Heart right ventricle (tissue), 16 donors: ENCODE results near the gene AP1M2. TPM values are rescaled to one million over a fixed set of nuclear protein-coding genes. Genes with fewer than 3 reads are reported as not detected.

Source experiments
- ATAC-seq, 8 donors: fragments of 200-7000 bp; cut with Tn5 transposase; one replicate each; pipeline ENCODE4 v1.9.1; 2020; ENCODE audit warnings: mild to moderate bottlenecking in 8 of 8, moderate library complexity in 8 of 8, moderate number of reproducible peaks in 1 of 8
- DNase-seq, 2 donors: peaks; one replicate each; pipeline ENCODE4 v3.0.0-alpha.2; 2020
- H3K27ac ChIP-seq, 10 donors: fragments of 200-600 bp; sonication (generic) in 2 of 10; one replicate each; pipeline versions ENCODE4 v1.5.0 to v1.8.0; 2020 to 2022; ENCODE audit warnings: mild to moderate bottlenecking in 3 of 10
- H3K27me3 ChIP-seq, 7 donors: fragments of 200-600 bp; one replicate each; pipeline ENCODE4 v1.8.0; 2021 to 2022; ENCODE audit warnings: mild to moderate bottlenecking in 2 of 7
- H3K36me3 ChIP-seq, 9 donors: fragments of 200-600 bp; sonication (generic) in 1 of 9; one replicate each; pipeline versions ENCODE4 v1.5.0 to v1.8.0; 2020 to 2022; ENCODE audit warnings: mild to moderate bottlenecking in 2 of 9
- H3K4me1 ChIP-seq, 9 donors: fragments of 200-600 bp; sonication (generic) in 1 of 9; one replicate each; pipeline versions ENCODE4 v1.5.0 to v1.8.0; 2020 to 2022; ENCODE audit warnings: mild to moderate bottlenecking in 4 of 9
- H3K4me3 ChIP-seq, 10 donors: fragments of 200-600 bp; sonication (generic) in 2 of 10; one replicate each; pipeline versions ENCODE4 v1.5.0 to v1.8.0; 2020 to 2022; ENCODE audit warnings: mild to moderate bottlenecking in 7 of 10, moderate library complexity in 2 of 10
- H3K9me3 ChIP-seq, 11 donors: fragments of 200-600 bp in 10 of 11; sonication (generic) in 2 of 11; one replicate each; pipeline versions ENCODE4 v1.5.0 to v1.8.0; 2013 to 2022; ENCODE audit warnings: mild to moderate bottlenecking in 2 of 11, control low read depth in 1 of 11, moderate library complexity in 1 of 11
- CTCF ChIP-seq, 9 donors: fragments of 200-600 bp; sonication (generic) in 2 of 9; IDR thresholded peaks; one replicate each; pipeline versions ENCODE4 v1.5.0 to v1.8.0; 2021 to 2022; ENCODE audit warnings: antibody characterized with exemption in 9 of 9, mild to moderate bottlenecking in 5 of 9, moderate library complexity in 1 of 9
- WGBS, 2 donors: extraction: QIAGEN DNeasy Blood & Tissue Kit; methylation state at CpG; one replicate each; pipeline ENCODE4 v1.1.7; 2013; ENCODE audit warnings: inconsistent platforms in 1 of 2; 5-methylcytosine and 5-hydroxymethylcytosine counted together
- intact Hi-C, 10 donors: fragments of 100-400 bp; cut with DNase I; formaldehyde crosslinking; loops; one replicate each; pipeline versions ENCODE4 v1.11.1 to v1.14.2; 2022
- polyA plus RNA-seq, 2 donors: library from polyadenylated mRNA; stranded (reverse); fragments of 200-250 nt; gene quantifications; one replicate each; pipeline ENCODE4 v1.2.3, GENCODE V29; 2013
- total RNA-seq, 10 donors: library from RNA; stranded (reverse); fragmentation: NEBNext Ultra II Directional in 3 of 10; extraction: Animal tissue kit (Norgen Biotek cat#: 25700) in 3 of 10; gene quantifications; one replicate each; pipeline versions ENCODE4 v1.2.1 to v1.2.4, GENCODE V29; 2021 to 2023
- donor health status: Arrhythmogenic right ventricular cardiomyopathy.
- donor health status: ischemic (EF 13 %, LVEDD 7.1; RV severe dilation, severe dysfunction).
- donor health status: healthy with polysubstance abuse.
- donor health status: DM: no; HTN: yes; CAD: no.
- donor health status: DM: no; HTN: no; CAD: no.
- donor health status: ischemic (EF 25% LVEDD 6.9; RV normal size, moderate dysfunction).
- donor health status: ischemic (EF 25% LVEDD 5.7; RV mildly dilated, moderate dysfunction).
- donor health status: healthy.
- donor health status: DM: yes; HTN: yes; CAD: no.
- donor health status: Ischemic cardiomyopathy.
- donor health status: ischemic (EF 35%, LVEDD 5.7; RV mildly dilated, moderate dysfunction).
- donor health status: nonischemic (EF 11% LVEDD 7.7; RV severe dilation, severe dysfunction).
- donor health status: DM: yes; HTN: yes; CAD: no.
- donor health status: PGD.
- donor health status: ischemic (EF 29% LVEDD 5.4; RV normal size, mild dysfunction).
- donor health status: nonischemic (EF 23%, LVEDD 6.1; RV moderate dilation, normal function).

The AP1M2 gene
- total and polyA plus RNA-seq, 12 donors: not detected

DNA sequence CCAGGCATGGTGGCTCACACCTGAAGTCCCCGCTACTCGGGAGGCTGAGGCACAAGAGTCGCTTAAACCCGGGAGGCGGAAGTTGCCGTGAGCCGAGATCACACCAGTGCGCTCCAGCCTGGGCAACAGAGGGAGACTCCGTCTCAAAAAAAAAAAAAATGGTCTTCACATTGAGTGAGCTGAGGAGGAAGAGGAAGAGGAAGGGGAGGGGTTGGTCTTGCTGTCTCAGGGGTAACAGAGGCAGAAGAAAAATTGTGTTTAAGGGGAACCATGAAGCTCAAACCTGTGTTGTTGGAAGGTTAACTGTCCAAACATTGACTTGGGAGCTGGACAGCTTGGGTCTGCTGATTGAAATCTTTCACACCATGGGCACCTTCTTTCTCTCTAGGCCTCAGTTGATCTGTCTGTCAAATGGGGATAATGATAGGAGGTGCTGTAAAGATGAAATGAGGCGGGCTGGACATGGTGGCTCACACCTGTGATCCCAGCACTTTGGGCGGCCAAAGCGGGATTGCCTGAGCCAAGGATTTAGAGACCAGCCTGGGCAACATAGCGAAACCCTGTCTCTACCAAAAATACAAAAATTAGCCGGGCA is 28.4 kb upstream of the AP1M2 start:
- peak overlapping the region in 5 of 10 donors; percentile 7 to 28 (median 26) for H3K27ac ChIP-seq
- H3K27me3 ChIP-seq: no peaks in the 10 kb centered on the region
- no peak overlapping the region for H3K4me3 ChIP-seq
- DNase-seq (no peak), ATAC-seq (peak in 1 of 8 donors; percentile 31)
- TF ChIP-seq CTCF (IDR thresholded peaks at IDR 0.05): no peak
- no peaks in the 10 kb centered on the region for H3K9me3 ChIP-seq
- peaks cover 15 to 61% (median 49%) of the 10 kb centered on the region in 9 donors for H3K4me1 ChIP-seq
- intact Hi-C loops: no loop called here
- WGBS, 2 donors: 80 to 93% methylated on average over 14 of the region's 14 CpGs
- peaks cover 0 to 16% (median 0%) of the 10 kb centered on the region in 9 donors for H3K36me3 ChIP-seq

DNA sequence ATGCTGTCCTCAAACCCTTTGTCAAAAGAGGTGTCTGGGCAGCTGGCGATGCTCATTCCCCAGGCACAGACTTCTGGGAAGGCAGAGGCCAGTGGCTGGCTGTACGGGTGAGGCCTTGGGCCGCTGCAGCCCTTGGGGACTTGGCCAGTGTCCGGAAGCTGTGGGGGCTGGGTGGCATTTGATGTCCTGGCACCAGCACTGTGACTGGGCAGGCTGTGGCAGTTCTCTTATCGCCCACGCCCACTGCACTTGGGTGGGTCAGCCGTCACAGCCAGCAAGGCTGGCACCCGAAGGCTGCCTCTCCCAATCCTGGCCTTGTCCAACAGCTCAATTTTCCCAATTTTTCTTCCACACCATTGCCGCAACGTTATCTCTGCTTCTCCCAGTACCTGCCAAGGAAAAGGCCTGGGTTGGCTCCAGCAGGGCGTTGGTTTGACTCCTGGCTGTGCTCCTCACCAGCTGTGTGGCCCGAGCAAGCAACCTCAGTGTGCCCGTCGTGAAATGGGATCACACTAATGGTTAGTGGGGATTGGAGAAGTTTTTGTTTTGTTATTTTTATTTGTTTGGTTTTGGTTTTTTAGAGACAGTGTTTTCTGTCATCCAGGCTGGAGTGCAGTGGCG is 25.5 kb upstream of the AP1M2 start:
- Histone ChIP-seq H3K36me3 (peaks cover 0 to 5% (median 0%) of the 10 kb centered on the region in 9 donors), H3K27ac (peak overlapping the region; percentile 58 to 84 (median 74)), H3K4me3 (peak overlapping the region in 1 of 10 donors; percentile 21), H3K27me3 (no peaks in the 10 kb centered on the region), H3K4me1 (peaks cover 15 to 60% (median 49%) of the 10 kb centered on the region in 9 donors), H3K9me3 (no peaks in the 10 kb centered on the region)
- intact Hi-C loops: loop anchor here in 1 of 10 donors (1.0 kb wide), 1 partner anchor 13 kb away; the partner anchor contains the start of gene SLC44A2
- TF ChIP-seq CTCF (IDR thresholded peaks at IDR 0.05): no peak
- DNase-seq (peak; percentile 84 to 86), ATAC-seq (peak; percentile 90 to 99 (median 98))
- 32 to 40% methylated on average over 15 of the region's 15 CpGs for WGBS, 2 donors

DNA sequence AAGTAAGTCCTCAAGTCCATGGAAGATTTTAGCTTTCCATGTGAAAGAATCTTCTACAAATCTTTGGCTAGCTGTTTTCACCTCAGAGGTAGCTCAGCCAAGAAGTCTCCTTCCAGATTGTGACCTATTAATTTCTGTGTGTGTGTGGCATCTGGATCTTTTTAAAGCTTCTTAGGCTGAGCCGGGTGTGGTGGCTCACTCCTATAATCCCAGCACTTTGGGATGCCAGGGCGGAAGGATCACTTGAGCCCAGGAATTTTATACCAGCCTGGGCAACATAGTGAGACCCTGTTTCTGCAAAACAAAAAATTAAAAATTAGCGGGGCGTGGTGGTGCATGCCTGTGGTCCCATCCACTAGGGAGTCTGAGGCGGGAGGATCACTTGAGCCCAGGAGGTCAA is 24.8 kb upstream of the AP1M2 start:
- no peak for DNase-seq

More for the DNA sequence above, 24.8 kb upstream of the AP1M2 start:
- TF ChIP-seq CTCF (IDR thresholded peaks at IDR 0.05): no peak
- Histone ChIP-seq H3K9me3 (no peaks in the 10 kb centered on the region), H3K36me3 (peaks cover 0 to 5% (median 0%) of the 10 kb centered on the region in 9 donors), H3K27me3 (no peaks in the 10 kb centered on the region), H3K27ac (peak overlapping the region; percentile 58 to 84 (median 74)), H3K4me3 (no peak overlapping the region), H3K4me1 (peaks cover 15 to 59% (median 44%) of the 10 kb centered on the region in 9 donors)
- ATAC-seq: peak in 1 of 8 donors; percentile 25
- 76 to 78% methylated on average over 5 of the region's 5 CpGs for WGBS, 2 donors
- intact Hi-C loops: no loop called here
